ENCODE results near the gene ARNT2. TPM values are rescaled to one million over a fixed set of nuclear protein-coding genes. Genes with fewer than 3 reads are reported as not detected.
A peak's percentile ranks its signal among the peaks of the same experiment; 100 is the strongest.

Gene ARNT2
- total and polyA plus RNA-seq, 4 donors, result 0.63 to 16.2 (median 4.9) TPM

- no peaks in the 10 kb centered on the region for H3K4me1 ChIP-seq (ENCODE audit: control insufficient read depth in 1 of 2, insufficient read depth in 2 of 2, low read length in 2 of 2)
- H3K36me3 ChIP-seq (ENCODE audit: control insufficient read depth in 1 of 2, insufficient read depth in 2 of 2, low read length in 1 of 2), result no peaks in the 10 kb centered on the region
- no peak for DNase-seq
- H3K9me3 ChIP-seq (ENCODE audit: control insufficient read depth, low read length), result no peaks in the 10 kb centered on the region
- intact Hi-C loops (cut with DNase I), result loop anchor here in 1 of 2 donors (5.0 kb wide), 1 partner anchor 1795 kb away; no protein-coding TSS in a partner anchor
- 39 to 54% methylated on average over 3 of the region's 3 CpGs for WGBS, 2 donors
- no peak overlapping the region for H3K4me3 ChIP-seq (ENCODE audit: low read length in 2 of 2)
- no peak for ATAC-seq (ENCODE audit: low FRiP score)
- no peak overlapping the region for H3K27ac ChIP-seq (ENCODE audit: low read depth in 1 of 2, low read length in 2 of 2)
- no peaks in the 10 kb centered on the region for H3K27me3 ChIP-seq (ENCODE audit: control insufficient read depth in 1 of 2, insufficient read depth in 2 of 2, low read length in 1 of 2)
Measured at GRCh38 chr15:80502782-80503181, 98.6 kb downstream of the ARNT2 start.

GRCh38 chr15:80503319-80503952 lies 99.3 kb downstream of the ARNT2 start:
- H3K9me3 ChIP-seq (ENCODE audit: control insufficient read depth, low read length), result no peaks in the 10 kb centered on the region
- no peaks in the 10 kb centered on the region for H3K4me1 ChIP-seq (ENCODE audit: control insufficient read depth in 1 of 2, insufficient read depth in 2 of 2, low read length in 2 of 2)
- no peak overlapping the region for H3K27ac ChIP-seq (ENCODE audit: low read depth in 1 of 2, low read length in 2 of 2)
- H3K27me3 ChIP-seq (ENCODE audit: control insufficient read depth in 1 of 2, insufficient read depth in 2 of 2, low read length in 1 of 2), result no peaks in the 10 kb centered on the region
- 94 to 95% methylated on average over 11 of the region's 11 CpGs for WGBS, 2 donors
- peaks cover 0 to 2% of the 10 kb centered on the region in 2 donors for H3K36me3 ChIP-seq (ENCODE audit: control insufficient read depth in 1 of 2, insufficient read depth in 2 of 2, low read length in 1 of 2)
- DNase-seq (no peak), ATAC-seq (ENCODE audit: low FRiP score) (no peak)
- intact Hi-C loops (cut with DNase I), result loop anchor here in 1 of 2 donors (5.0 kb wide), 1 partner anchor 1796 kb away; no protein-coding TSS in a partner anchor
- H3K4me3 ChIP-seq (ENCODE audit: low read length in 2 of 2), result no peak overlapping the region

- DNase-seq (no peak), ATAC-seq (ENCODE audit: low FRiP score) (no peak)
- H3K27ac ChIP-seq (ENCODE audit: low read depth in 1 of 2, low read length in 2 of 2), result no peak overlapping the region
- no peaks in the 10 kb centered on the region for H3K27me3 ChIP-seq (ENCODE audit: control insufficient read depth in 1 of 2, insufficient read depth in 2 of 2, low read length in 1 of 2)
- no peaks in the 10 kb centered on the region for H3K9me3 ChIP-seq (ENCODE audit: control insufficient read depth, low read length)
- H3K4me1 ChIP-seq (ENCODE audit: control insufficient read depth in 1 of 2, insufficient read depth in 2 of 2, low read length in 2 of 2), result no peaks in the 10 kb centered on the region
- H3K36me3 ChIP-seq (ENCODE audit: control insufficient read depth in 1 of 2, insufficient read depth in 2 of 2, low read length in 1 of 2), result peaks cover 0 to 2% of the 10 kb centered on the region in 2 donors
- intact Hi-C loops (cut with DNase I), result loop anchor here in 1 of 2 donors (5.0 kb wide), 1 partner anchor 1798 kb away; no protein-coding TSS in a partner anchor
- WGBS, 2 donors, result 96 to 97% methylated on average over 9 of the region's 9 CpGs
- H3K4me3 ChIP-seq (ENCODE audit: low read length in 2 of 2), result no peak overlapping the region
Measured at GRCh38 chr15:80504931-80505330, 100.7 kb downstream of the ARNT2 start.

GRCh38 chr15:80506286-80506893 lies 102.2 kb downstream of the ARNT2 start:
- WGBS, 2 donors, result 77 to 96% methylated on average over 5 of the region's 5 CpGs
- no peak for ATAC-seq (ENCODE audit: low FRiP score)
- no peak overlapping the region for H3K27ac ChIP-seq (ENCODE audit: low read depth in 1 of 2, low read length in 2 of 2)
- intact Hi-C loops (cut with DNase I), result no loop called here
- H3K4me1 ChIP-seq (ENCODE audit: control insufficient read depth in 1 of 2, insufficient read depth in 2 of 2, low read length in 2 of 2), result no peaks in the 10 kb centered on the region
- peaks cover 0 to 2% of the 10 kb centered on the region in 2 donors for H3K36me3 ChIP-seq (ENCODE audit: control insufficient read depth in 1 of 2, insufficient read depth in 2 of 2, low read length in 1 of 2)
- no peaks in the 10 kb centered on the region for H3K27me3 ChIP-seq (ENCODE audit: control insufficient read depth in 1 of 2, insufficient read depth in 2 of 2, low read length in 1 of 2)
- no peak overlapping the region for H3K4me3 ChIP-seq (ENCODE audit: low read length in 2 of 2)
- no peak for DNase-seq
- H3K9me3 ChIP-seq (ENCODE audit: control insufficient read depth, low read length), result no peaks in the 10 kb centered on the region

GRCh38 chr15:80507131-80507530 lies 102.9 kb downstream of the ARNT2 start:
- intact Hi-C loops (cut with DNase I), result no loop called here
- DNase-seq (no peak), ATAC-seq (ENCODE audit: low FRiP score) (no peak)
- H3K4me3 ChIP-seq (ENCODE audit: low read length in 2 of 2), result no peak overlapping the region
- 83 to 86% methylated on average over 5 of the region's 5 CpGs for WGBS, 2 donors
- H3K9me3 ChIP-seq (ENCODE audit: control insufficient read depth, low read length), result no peaks in the 10 kb centered on the region
- H3K27me3 ChIP-seq (ENCODE audit: control insufficient read depth in 1 of 2, insufficient read depth in 2 of 2, low read length in 1 of 2), result no peaks in the 10 kb centered on the region
- H3K36me3 ChIP-seq (ENCODE audit: control insufficient read depth in 1 of 2, insufficient read depth in 2 of 2, low read length in 1 of 2), result peaks cover 0 to 2% of the 10 kb centered on the region in 2 donors
- no peak overlapping the region for H3K27ac ChIP-seq (ENCODE audit: low read depth in 1 of 2, low read length in 2 of 2)
- H3K4me1 ChIP-seq (ENCODE audit: control insufficient read depth in 1 of 2, insufficient read depth in 2 of 2, low read length in 2 of 2), result no peaks in the 10 kb centered on the region

- 79 to 80% methylated on average over 18 of the region's 18 CpGs for WGBS, 2 donors
- H3K4me1 ChIP-seq (ENCODE audit: control insufficient read depth in 1 of 2, insufficient read depth in 2 of 2, low read length in 2 of 2), result no peaks in the 10 kb centered on the region
- no peak for DNase-seq
- H3K9me3 ChIP-seq (ENCODE audit: control insufficient read depth, low read length), result no peaks in the 10 kb centered on the region
- intact Hi-C loops (cut with DNase I), result no loop called here
- no peaks in the 10 kb centered on the region for H3K27me3 ChIP-seq (ENCODE audit: control insufficient read depth in 1 of 2, insufficient read depth in 2 of 2, low read length in 1 of 2)
- peaks cover 0 to 2% of the 10 kb centered on the region in 2 donors for H3K36me3 ChIP-seq (ENCODE audit: control insufficient read depth in 1 of 2, insufficient read depth in 2 of 2, low read length in 1 of 2)
- H3K4me3 ChIP-seq (ENCODE audit: low read length in 2 of 2), result no peak overlapping the region
- ATAC-seq (ENCODE audit: low FRiP score), result peak; percentile 68
- H3K27ac ChIP-seq (ENCODE audit: low read depth in 1 of 2, low read length in 2 of 2), result no peak overlapping the region
Measured at GRCh38 chr15:80507638-80508316, 103.6 kb downstream of the ARNT2 start.

GRCh38 chr15:80508783-80509182 lies 104.6 kb downstream of the ARNT2 start:
- intact Hi-C loops (cut with DNase I), result no loop called here
- Histone ChIP-seq H3K4me3 (ENCODE audit: low read length in 2 of 2) (no peak overlapping the region), H3K27ac (ENCODE audit: low read depth in 1 of 2, low read length in 2 of 2) (no peak overlapping the region)

GRCh38 chr15:80509800-80510199 lies 105.6 kb downstream of the ARNT2 start:
- ATAC-seq (ENCODE audit: low FRiP score), result no peak
- no peak for DNase-seq
- H3K27me3 ChIP-seq (ENCODE audit: control insufficient read depth in 1 of 2, insufficient read depth in 2 of 2, low read length in 1 of 2), result no peaks in the 10 kb centered on the region
- H3K27ac ChIP-seq (ENCODE audit: low read depth in 1 of 2, low read length in 2 of 2), result no peak overlapping the region
- H3K4me1 ChIP-seq (ENCODE audit: control insufficient read depth in 1 of 2, insufficient read depth in 2 of 2, low read length in 2 of 2), result no peaks in the 10 kb centered on the region
- WGBS, 2 donors, result 93 to 94% methylated on average over 5 of the region's 5 CpGs
- H3K36me3 ChIP-seq (ENCODE audit: control insufficient read depth in 1 of 2, insufficient read depth in 2 of 2, low read length in 1 of 2), result peaks cover 0 to 2% of the 10 kb centered on the region in 2 donors
- intact Hi-C loops (cut with DNase I), result loop anchor here (5.0 kb wide), 1 partner anchor 52 kb away; no protein-coding TSS in a partner anchor
- no peaks in the 10 kb centered on the region for H3K9me3 ChIP-seq (ENCODE audit: control insufficient read depth, low read length)
- H3K4me3 ChIP-seq (ENCODE audit: low read length in 2 of 2), result no peak overlapping the region

More at GRCh38 chr15:80508783-80509182, 104.6 kb downstream of the ARNT2 start:
- no peaks in the 10 kb centered on the region for H3K4me1 ChIP-seq (ENCODE audit: control insufficient read depth in 1 of 2, insufficient read depth in 2 of 2, low read length in 2 of 2)
- no peaks in the 10 kb centered on the region for H3K9me3 ChIP-seq (ENCODE audit: control insufficient read depth, low read length)
- H3K36me3 ChIP-seq (ENCODE audit: control insufficient read depth in 1 of 2, insufficient read depth in 2 of 2, low read length in 1 of 2), result peaks cover 0 to 2% of the 10 kb centered on the region in 2 donors
- no peak for DNase-seq
- no peak for ATAC-seq (ENCODE audit: low FRiP score)
- H3K27me3 ChIP-seq (ENCODE audit: control insufficient read depth in 1 of 2, insufficient read depth in 2 of 2, low read length in 1 of 2), result no peaks in the 10 kb centered on the region
- WGBS, 2 donors, result 75 to 84% methylated on average over 4 of the region's 4 CpGs
